HepG2 (cell line): Measurements from ENCODE around the gene RABGAP1L. TPM values are rescaled to one million over a fixed set of nuclear protein-coding genes. Genes with fewer than 3 reads are reported as not detected.

Experiments
- ATAC-seq: fragments of 200-7000 bp; cut with Tn5 transposase; 3 replicates; pipeline ENCODE4 v1.9.1; 2020; ENCODE audit warnings: mild to moderate bottlenecking, moderate library complexity
- BruUV-seq: library from RNA; stranded (reverse); fragments of 400-500 nt; replicated peaks from 2 replicates; lab custom pipeline; 2021; lab: Mats Ljungman, UMichigan
- CTCF ChIA-PET: fragments of 300-600 bp; formaldehyde crosslinking; extraction: SDS; loops from one replicate; lab custom pipeline; 2021; ENCODE audit warnings: low total read pairs, inconsistent platforms, low intra/inter-chr PET ratio; lab: Yijun Ruan, JAX
- POLR2A ChIA-PET: fragments of 350-600 bp; sonication (Branson Sonifier 250); formaldehyde crosslinking; loops from one replicate; lab custom pipeline; 2020; ENCODE audit warnings: antibody characterized with exemption, inconsistent platforms; lab: Yijun Ruan, JAX
- DNase-seq: peaks from one replicate; pipeline ENCODE4 v3.0.0-alpha.2; 2015; ENCODE audit warnings: low spot score
- FAIRE-seq: peaks from 3 replicates; lab custom pipeline; 2011; peaks lifted over from hg19 to GRCh38; lab: Jason Lieb, UNC
- H2AFZ ChIP-seq: one replicate; pipeline ENCODE4 v1.6.1; 2011; ENCODE audit warnings: low read length, inconsistent platforms
- H3K27ac ChIP-seq: fragments of 300-600 bp; 3 replicates; pipeline ENCODE4 v1.8.0; 2011; ENCODE audit warnings: mixed run types, mild to moderate bottlenecking, mixed read lengths, low read length, inconsistent platforms; ENCODE audit not compliant: insufficient read depth; ENCODE audit errors: extremely low read length
- H3K27me3 ChIP-seq, 2 experiments: fragments of 200-600 bp in 1 of 2; 2 replicates in 1 of 2; 3 replicates in 1 of 2; pipeline versions ENCODE4 v1.6.0 to v1.8.0; 2011; ENCODE audit warnings: low read length in 2 of 2, mild to moderate bottlenecking in 2 of 2, moderate library complexity in 2 of 2, inconsistent platforms in 1 of 2; ENCODE audit not compliant: insufficient read depth in 2 of 2, control insufficient read depth in 1 of 2
- H3K36me3 ChIP-seq, 2 experiments: fragments of 200-600 bp in 1 of 2; replicated peaks in 1 of 2; 2 replicates in 1 of 2; 3 replicates in 1 of 2; pipeline versions ENCODE4 v1.5.1 to v1.8.0; 2011; ENCODE audit warnings: low read length in 2 of 2, inconsistent platforms in 1 of 2; ENCODE audit not compliant: insufficient read depth in 2 of 2, control insufficient read depth in 1 of 2
- H3K4me1 ChIP-seq: 2 replicates; pipeline ENCODE4 v1.5.1; 2012; ENCODE audit warnings: low read length, inconsistent platforms; ENCODE audit not compliant: insufficient read depth
- H3K4me2 ChIP-seq: 2 replicates; pipeline ENCODE4 v1.6.0; 2011; ENCODE audit warnings: low read depth, low read length, inconsistent platforms
- H3K4me3 ChIP-seq, 3 experiments: fragments of 200-600 bp in 1 of 3; sonication (generic), shearing (Covaris generic) in 1 of 3; replicated peaks in 1 of 3; 2 replicates each; pipeline ENCODE4 v1.5.1; 2011 to 2016; ENCODE audit warnings: low read length in 3 of 3, inconsistent platforms in 2 of 3, low read depth in 2 of 3, mild to moderate bottlenecking in 2 of 3, control low read depth in 1 of 3, mixed read lengths in 1 of 3; ENCODE audit not compliant: insufficient read depth in 1 of 3
- H3K79me2 ChIP-seq: one replicate; pipeline ENCODE4 v1.6.1; 2011; ENCODE audit warnings: low read length, inconsistent platforms; ENCODE audit not compliant: insufficient read depth
- H3K9ac ChIP-seq: 2 replicates; pipeline ENCODE4 v1.6.0; 2011; ENCODE audit warnings: mild to moderate bottlenecking, low read depth, low read length, inconsistent platforms; ENCODE audit not compliant: insufficient read depth
- H3K9me3 ChIP-seq: 2 replicates; pipeline ENCODE4 v1.5.1; 2012; ENCODE audit warnings: mild to moderate bottlenecking, low read length
- H4K20me1 ChIP-seq: 2 replicates; pipeline ENCODE4 v1.6.0; 2011; ENCODE audit warnings: inconsistent platforms, mild to moderate bottlenecking, low read length, moderate library complexity; ENCODE audit not compliant: insufficient read depth
- CTCF ChIP-seq: sonication (generic); formaldehyde crosslinking; IDR thresholded peaks from 2 replicates; pipeline ENCODE4 v1.5.0; 2020; ENCODE audit warnings: mild to moderate bottlenecking, missing genetic modification reagents, moderate library complexity
- ESRRA ChIP-seq: sonication (generic); formaldehyde crosslinking; IDR thresholded peaks from 2 replicates; pipeline ENCODE4 v1.5.1; 2020; ENCODE audit warnings: mild to moderate bottlenecking, low read depth, missing genetic modification reagents
- RBAK ChIP-seq: sonication (generic); formaldehyde crosslinking; IDR thresholded peaks from 2 replicates; pipeline ENCODE4 v1.5.1; 2020; ENCODE audit warnings: mild to moderate bottlenecking, missing genetic modification reagents
- SIX4 ChIP-seq: sonication (generic); formaldehyde crosslinking; IDR thresholded peaks from 2 replicates; pipeline ENCODE4 v1.4.0; 2020; ENCODE audit warnings: missing genetic modification reagents
- SNAI1 ChIP-seq: sonication (generic); formaldehyde crosslinking; IDR thresholded peaks from 2 replicates; pipeline ENCODE4 v1.5.0; 2020; ENCODE audit warnings: mild to moderate bottlenecking, missing genetic modification reagents, borderline replicate concordance
- STAG1 ChIP-seq: sonication (generic); formaldehyde crosslinking; IDR thresholded peaks from 2 replicates; pipeline ENCODE4 v1.4.0; 2020; ENCODE audit warnings: missing genetic modification reagents
- ZBTB42 ChIP-seq: sonication (generic); formaldehyde crosslinking; IDR thresholded peaks from 2 replicates; pipeline ENCODE4 v1.5.0; 2020; ENCODE audit warnings: mild to moderate bottlenecking, missing genetic modification reagents
- ZFYVE20 ChIP-seq: sonication (generic); formaldehyde crosslinking; IDR thresholded peaks from 2 replicates; pipeline ENCODE4 v1.8.0; 2023; ENCODE audit warnings: low read depth, mild to moderate bottlenecking, moderate library complexity, missing genetic modification reagents, borderline replicate concordance
- ZNF251 ChIP-seq: sonication (generic); formaldehyde crosslinking; IDR thresholded peaks from 2 replicates; pipeline ENCODE4 v1.9.0; 2021; ENCODE audit warnings: mild to moderate bottlenecking, missing genetic modification reagents
- ZNF292 ChIP-seq: sonication (generic); formaldehyde crosslinking; IDR thresholded peaks from 2 replicates; pipeline ENCODE4 v1.8.1; 2022; ENCODE audit warnings: mild to moderate bottlenecking, low read depth, missing genetic modification reagents, borderline replicate concordance
- ZNF34 ChIP-seq: sonication (generic); formaldehyde crosslinking; IDR thresholded peaks from 2 replicates; pipeline ENCODE4 v1.4.0; 2020; ENCODE audit warnings: mild to moderate bottlenecking, missing genetic modification reagents, borderline replicate concordance
- ZNF343 ChIP-seq: sonication (generic); formaldehyde crosslinking; IDR thresholded peaks from 2 replicates; pipeline ENCODE4 v1.4.0; 2020; ENCODE audit warnings: mild to moderate bottlenecking, missing genetic modification reagents
- ZNF614 ChIP-seq: IDR thresholded peaks from 2 replicates; pipeline ENCODE4 v1.6.1; 2018; ENCODE audit warnings: missing biosample characterization, missing genetic modification reagents, inconsistent platforms, borderline replicate concordance
- ZNF788 ChIP-seq: sonication (generic); formaldehyde crosslinking; IDR thresholded peaks from 2 replicates; pipeline ENCODE4 v1.5.0; 2020; ENCODE audit warnings: mild to moderate bottlenecking, missing genetic modification reagents, borderline replicate concordance
- WGBS: methylation state at CpG from one replicate; pipeline ENCODE4 v1.1.6; 2017; ENCODE audit warnings: low lambda C conversion rate; 5-methylcytosine and 5-hydroxymethylcytosine counted together
- in situ Hi-C: cut with HindIII; loops from 2 replicates; pipeline ENCODE4 v1.10.0; 2017; ENCODE audit warnings: low pct_unique_long_range_greater_than_20kb; ENCODE audit not compliant: extremely low pct_ligation_motif_present
- intact Hi-C: fragments of 100-400 bp; cut with micrococcal nuclease; formaldehyde crosslinking; loops from one replicate; pipeline ENCODE4 v1.10.0; 2022; ENCODE audit not compliant: unreplicated experiment
- polyA plus RNA-seq, 8 experiments: library from polyadenylated mRNA; depleted of rRNA in 3 of 8; stranded (reverse) in 7 of 8; unstranded in 1 of 8; fragments of >200 nt; fragmentation: Illumina TruSeq in 4 of 8; extraction: Trizol in 4 of 8; gene quantifications; 2 replicates each; pipeline versions ENCODE4 v1.2.1 to v1.2.3, GENCODE V29; 2011 to 2016; ENCODE audit warnings: low read depth in 4 of 8, missing spikeins in 1 of 8, mixed read lengths in 1 of 8; ENCODE audit not compliant: insufficient read depth in 1 of 8
- total RNA-seq, 5 experiments: library from RNA; depleted of rRNA; stranded (reverse); fragments of >200 nt; fragmentation: Illumina TruSeq; extraction: Trizol; gene quantifications; 2 replicates each; pipeline ENCODE4 v1.2.3, GENCODE V29; 2016; ENCODE audit warnings: low read depth in 1 of 5
- TF ChIP-seq, protein P1 (sequence below): IDR thresholded peaks from 2 replicates; pipeline ENCODE4 v1.6.1; 2016; ENCODE audit warnings: missing biosample characterization, missing genetic modification reagents, low read depth
- TF ChIP-seq, protein P2 (sequence below): sonication (generic); formaldehyde crosslinking; IDR thresholded peaks from 2 replicates; pipeline ENCODE4 v1.4.0; 2020; ENCODE audit warnings: low read depth, missing genetic modification reagents

The RABGAP1L gene
- total and polyA plus RNA-seq, 2 of the 13 experiments (the other 11 are each of a cell fraction or from before 2014, with no cell fraction given) = 7.9 to 22.6 TPM

GRCh38 chr1:174301295-174302077, 142.2 kb downstream of the RABGAP1L start:
- ChIA-PET CTCF (no interaction called here), POLR2A (no interaction called here)
- Histone ChIP-seq H2AFZ (no peak overlapping the region), H3K27ac (no peak overlapping the region), H3K4me1 (no peaks in the 10 kb centered on the region), H3K9ac (no peak overlapping the region), H3K36me3 (no peaks in the 10 kb centered on the region), H3K9me3 (no peaks in the 10 kb centered on the region), H3K4me3 (no peak overlapping the region), H4K20me1 (no peaks in the 10 kb centered on the region), H3K79me2 (no peaks in the 10 kb centered on the region), H3K27me3 (no peaks in the 10 kb centered on the region), H3K4me2 (no peak overlapping the region)
- no peak for FAIRE-seq
- ATAC-seq = no peak
- in situ Hi-C loops = no loop called here
- TF ChIP-seq ZNF251 (CRISPR knock-in tag) (no peak), ZNF292 (CRISPR knock-in tag) (no peak), STAG1 (0 out of 2 replicates have a peak, but pooled peaks have one; percentile 17), ESRRA (CRISPR knock-in tag) (no peak), ZBTB42 (CRISPR knock-in tag) (no peak), RBAK (CRISPR knock-in tag) (no peak), SIX4 (no peak), ZFYVE20 (no peak), ZNF343 (no peak), ZNF614 (CRISPR knock-in tag) (no peak), SNAI1 (CRISPR knock-in tag) (no peak), CTCF (CRISPR knock-in tag) (peak; percentile 20; the same call in 1 of the 2 replicates), ZNF788 (CRISPR knock-in tag) (no peak), ZNF34 (no peak)
- TF ChIP-seq, protein P1, sequence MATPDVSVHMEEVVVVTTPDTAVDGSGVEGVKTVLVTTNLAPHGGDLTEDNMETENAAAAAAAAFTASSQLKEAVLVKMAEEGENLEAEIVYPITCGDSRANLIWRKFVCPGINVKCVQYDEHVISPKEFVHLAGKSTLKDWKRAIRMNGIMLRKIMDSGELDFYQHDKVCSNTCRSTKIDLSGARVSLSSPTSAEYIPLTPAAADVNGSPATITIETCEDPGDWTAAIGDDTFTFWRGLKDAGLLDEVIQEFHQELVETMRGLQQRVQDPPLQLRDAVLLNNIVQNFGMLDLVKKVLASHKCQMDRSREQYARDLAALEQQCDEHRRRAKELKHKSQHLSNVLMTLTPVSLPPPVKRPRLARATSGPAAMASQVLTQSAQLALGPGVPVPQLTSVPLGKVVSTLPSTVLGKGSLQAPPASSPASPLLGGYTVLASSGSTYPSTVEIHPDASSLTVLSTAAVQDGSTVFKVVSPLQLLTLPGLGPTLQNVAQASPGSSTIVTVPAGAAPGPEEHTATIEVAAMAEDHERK = no peak
- TF ChIP-seq, protein P2, sequence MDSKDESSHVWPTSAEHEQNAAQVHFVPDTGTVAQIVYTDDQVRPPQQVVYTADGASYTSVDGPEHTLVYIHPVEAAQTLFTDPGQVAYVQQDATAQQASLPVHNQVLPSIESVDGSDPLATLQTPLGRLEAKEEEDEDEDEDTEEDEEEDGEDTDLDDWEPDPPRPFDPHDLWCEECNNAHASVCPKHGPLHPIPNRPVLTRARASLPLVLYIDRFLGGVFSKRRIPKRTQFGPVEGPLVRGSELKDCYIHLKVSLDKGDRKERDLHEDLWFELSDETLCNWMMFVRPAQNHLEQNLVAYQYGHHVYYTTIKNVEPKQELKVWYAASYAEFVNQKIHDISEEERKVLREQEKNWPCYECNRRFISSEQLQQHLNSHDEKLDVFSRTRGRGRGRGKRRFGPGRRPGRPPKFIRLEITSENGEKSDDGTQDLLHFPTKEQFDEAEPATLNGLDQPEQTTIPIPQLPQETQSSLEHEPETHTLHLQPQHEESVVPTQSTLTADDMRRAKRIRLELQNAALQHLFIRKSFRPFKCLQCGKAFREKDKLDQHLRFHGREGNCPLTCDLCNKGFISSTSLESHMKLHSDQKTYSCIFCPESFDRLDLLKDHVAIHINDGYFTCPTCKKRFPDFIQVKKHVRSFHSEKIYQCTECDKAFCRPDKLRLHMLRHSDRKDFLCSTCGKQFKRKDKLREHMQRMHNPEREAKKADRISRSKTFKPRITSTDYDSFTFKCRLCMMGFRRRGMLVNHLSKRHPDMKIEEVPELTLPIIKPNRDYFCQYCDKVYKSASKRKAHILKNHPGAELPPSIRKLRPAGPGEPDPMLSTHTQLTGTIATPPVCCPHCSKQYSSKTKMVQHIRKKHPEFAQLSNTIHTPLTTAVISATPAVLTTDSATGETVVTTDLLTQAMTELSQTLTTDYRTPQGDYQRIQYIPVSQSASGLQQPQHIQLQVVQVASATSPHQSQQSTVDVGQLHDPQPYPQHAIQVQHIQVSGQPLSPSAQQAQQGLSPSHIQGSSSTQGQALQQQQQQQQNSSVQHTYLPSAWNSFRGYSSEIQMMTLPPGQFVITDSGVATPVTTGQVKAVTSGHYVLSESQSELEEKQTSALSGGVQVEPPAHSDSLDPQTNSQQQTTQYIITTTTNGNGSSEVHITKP = no peak
- WGBS = 88% methylated on average over 5 of the region's 5 CpGs
- no TSS peak for BruUV-seq
- intact Hi-C loops = no loop called here
- no peak for DNase-seq
